Measurements from ENCODE around the gene FAM169A.

GRCh38 chr5:74766418-74766848 lies 99.8 kb downstream of the FAM169A start:
- TF ChIP-seq RAD21 (IDR thresholded peaks at IDR 0.05; ENCODE audit: low read depth) (peak; percentile 44; the same call in 1 of the 2 replicates), CTCF (IDR thresholded peaks at IDR 0.05 in 2 of 3, conservative IDR thresholded peaks at IDR 0.05 in 1 of 3; ENCODE audit: borderline replicate concordance in 1 of 3, insufficient read depth in 1 of 3, low read depth in 2 of 3, low read length in 2 of 3) (peak; percentile 30 to 69 (median 42); a peak in 5 of 6 replicates), JUND (IDR thresholded peaks at IDR 0.05) (no peak), EZH2 (IDR thresholded peaks at IDR 0.05) (no peak), POLR2A (IDR thresholded peaks at IDR 0.05; ENCODE audit: borderline replicate concordance, extremely low read depth, insufficient read depth, insufficient read length) (no peak), POLR2AphosphoS5 (IDR thresholded peaks at IDR 0.05; ENCODE audit: low read depth, low read length) (no peak), ZNF274 (IDR thresholded peaks at IDR 0.05; ENCODE audit: low read depth, low read length) (no peak), ZFX (IDR thresholded peaks at IDR 0.05) (no peak)
- TF ChIP-seq, protein P1, sequence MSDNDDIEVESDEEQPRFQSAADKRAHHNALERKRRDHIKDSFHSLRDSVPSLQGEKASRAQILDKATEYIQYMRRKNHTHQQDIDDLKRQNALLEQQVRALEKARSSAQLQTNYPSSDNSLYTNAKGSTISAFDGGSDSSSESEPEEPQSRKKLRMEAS (IDR thresholded peaks at IDR 0.05), result no peak
